Loucy (cell line): ENCODE data around the gene RYR2.

Experiments used
- H2AFZ ChIP-seq: fragments of 200-600 bp; sonication (generic); 2 replicates; pipeline ENCODE4 v1.6.0; 2016; ENCODE audit warnings: antibody characterized with exemption, mild to moderate bottlenecking, low read length, moderate library complexity
- H3F3A ChIP-seq: fragments of 200-600 bp; 2 replicates; pipeline ENCODE4 v1.6.0; 2016; ENCODE audit warnings: antibody characterized with exemption, low read depth, mild to moderate bottlenecking
- H3K27me3 ChIP-seq: fragments of 200-600 bp; sonication (generic); 2 replicates; pipeline ENCODE4 v1.6.1; 2014; ENCODE audit warnings: low read length, mild to moderate bottlenecking; ENCODE audit not compliant: insufficient read depth, poor library complexity, severe bottlenecking
- H3K36me3 ChIP-seq: fragments of 200-600 bp; sonication (generic); 2 replicates; pipeline ENCODE4 v1.6.1; 2016; ENCODE audit warnings: low read length; ENCODE audit not compliant: insufficient read depth
- H3K4me1 ChIP-seq: fragments of 200-600 bp; sonication (generic); 2 replicates; pipeline ENCODE4 v1.5.1; 2014; ENCODE audit warnings: low read length, mild to moderate bottlenecking; ENCODE audit not compliant: insufficient read depth, poor library complexity, severe bottlenecking
- H3K4me2 ChIP-seq: fragments of 200-600 bp; sonication (generic); 2 replicates; pipeline ENCODE4 v1.6.0; 2014; ENCODE audit warnings: antibody characterized with exemption, low read length, low read depth, mild to moderate bottlenecking; ENCODE audit not compliant: poor library complexity, severe bottlenecking
- H3K4me3 ChIP-seq: fragments of 200-600 bp; sonication (generic); 2 replicates; pipeline ENCODE4 v1.5.1; 2014; ENCODE audit warnings: low read length, mild to moderate bottlenecking, mixed read lengths; ENCODE audit not compliant: poor library complexity, severe bottlenecking
- H3K79me2 ChIP-seq: fragments of 200-600 bp; sonication (generic); 2 replicates; pipeline ENCODE4 v1.6.1; 2014; ENCODE audit warnings: low read length; ENCODE audit not compliant: insufficient read depth
- H3K9ac ChIP-seq: fragments of 200-600 bp; sonication (generic); 2 replicates; pipeline ENCODE4 v1.6.0; 2014; ENCODE audit warnings: mild to moderate bottlenecking, low read depth, low read length, moderate library complexity; ENCODE audit not compliant: poor library complexity, severe bottlenecking
- H3K9me2 ChIP-seq: fragments of 200-600 bp; sonication (generic); replicated peaks from 2 replicates; pipeline ENCODE4 v1.6.1; 2016; ENCODE audit warnings: low read depth, low read length, mixed read lengths
- H3K9me3 ChIP-seq: fragments of 200-600 bp; sonication (generic); 2 replicates; pipeline ENCODE4 v1.6.1; 2014; ENCODE audit warnings: mild to moderate bottlenecking, antibody characterized with exemption, low read length, low read depth; ENCODE audit not compliant: insufficient read depth
- H4K20me1 ChIP-seq: fragments of 200-600 bp; sonication (generic); 2 replicates; pipeline ENCODE4 v1.6.0; 2014; ENCODE audit warnings: antibody characterized with exemption, low read length, mild to moderate bottlenecking; ENCODE audit not compliant: insufficient read depth, poor library complexity, severe bottlenecking
- EZH2phosphoT487 ChIP-seq: fragments of 200-600 bp; IDR thresholded peaks from 2 replicates; pipeline ENCODE4 v1.6.1; 2018; ENCODE audit warnings: antibody characterized with exemption, mild to moderate bottlenecking, moderate library complexity, borderline replicate concordance
- TF ChIP-seq, protein P1 (sequence below): fragments of 200-600 bp; sonication (generic); conservative IDR thresholded peaks from 2 replicates; pipeline ENCODE4 v1.5.1; 2014; ENCODE audit warnings: mild to moderate bottlenecking, antibody characterized with exemption, low read length

The RYR2 gene

DNA sequence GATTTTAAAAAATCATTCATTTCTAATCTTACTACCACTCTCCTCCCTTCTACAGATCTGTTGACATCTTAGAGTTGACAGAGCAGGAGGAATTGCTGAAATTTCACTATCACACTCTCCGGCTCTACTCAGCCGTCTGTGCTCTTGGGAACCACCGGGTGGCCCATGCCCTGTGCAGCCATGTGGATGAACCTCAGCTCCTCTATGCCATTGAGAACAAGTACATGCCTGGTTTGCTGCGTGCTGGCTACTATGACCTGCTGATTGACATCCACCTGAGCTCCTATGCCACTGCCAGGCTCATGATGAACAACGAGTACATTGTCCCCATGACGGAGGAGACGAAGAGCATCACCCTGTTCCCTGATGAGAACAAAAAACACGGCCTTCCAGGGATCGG lies 572.0 kb downstream of the RYR2 start:
- TF ChIP-seq, protein P1, sequence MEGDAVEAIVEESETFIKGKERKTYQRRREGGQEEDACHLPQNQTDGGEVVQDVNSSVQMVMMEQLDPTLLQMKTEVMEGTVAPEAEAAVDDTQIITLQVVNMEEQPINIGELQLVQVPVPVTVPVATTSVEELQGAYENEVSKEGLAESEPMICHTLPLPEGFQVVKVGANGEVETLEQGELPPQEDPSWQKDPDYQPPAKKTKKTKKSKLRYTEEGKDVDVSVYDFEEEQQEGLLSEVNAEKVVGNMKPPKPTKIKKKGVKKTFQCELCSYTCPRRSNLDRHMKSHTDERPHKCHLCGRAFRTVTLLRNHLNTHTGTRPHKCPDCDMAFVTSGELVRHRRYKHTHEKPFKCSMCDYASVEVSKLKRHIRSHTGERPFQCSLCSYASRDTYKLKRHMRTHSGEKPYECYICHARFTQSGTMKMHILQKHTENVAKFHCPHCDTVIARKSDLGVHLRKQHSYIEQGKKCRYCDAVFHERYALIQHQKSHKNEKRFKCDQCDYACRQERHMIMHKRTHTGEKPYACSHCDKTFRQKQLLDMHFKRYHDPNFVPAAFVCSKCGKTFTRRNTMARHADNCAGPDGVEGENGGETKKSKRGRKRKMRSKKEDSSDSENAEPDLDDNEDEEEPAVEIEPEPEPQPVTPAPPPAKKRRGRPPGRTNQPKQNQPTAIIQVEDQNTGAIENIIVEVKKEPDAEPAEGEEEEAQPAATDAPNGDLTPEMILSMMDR = no peak
- TF ChIP-seq EZH2phosphoT487 = no peak
- no peak overlapping the region for H2AFZ ChIP-seq

DNA sequence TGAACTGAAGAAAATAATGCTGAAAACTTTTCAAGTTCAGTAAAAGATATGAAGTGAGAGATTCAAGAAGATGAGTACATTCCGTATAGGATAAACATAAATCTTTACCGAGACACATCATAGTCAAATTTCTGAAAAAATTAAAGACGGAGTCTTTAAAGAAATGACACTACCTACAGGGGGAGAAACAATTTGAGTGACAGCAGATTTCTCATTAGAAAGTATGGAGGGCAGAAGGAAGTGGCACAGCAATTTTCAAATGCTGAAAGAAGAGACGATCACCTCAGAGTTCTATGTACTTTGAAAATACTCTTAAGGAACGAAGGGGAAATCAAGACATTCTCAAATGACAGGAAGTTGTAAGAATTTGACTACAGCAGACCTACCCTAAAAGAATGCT lies 577.6 kb downstream of the RYR2 start:
- no peak overlapping the region for H2AFZ ChIP-seq
- no peaks in the 10 kb centered on the region for H3K4me1 ChIP-seq
- H3K9ac ChIP-seq = no peak overlapping the region
- H3K4me3 ChIP-seq = no peak overlapping the region
- H3K36me3 ChIP-seq = no peaks in the 10 kb centered on the region
- H3K27me3 ChIP-seq = no peaks in the 10 kb centered on the region
- H3K79me2 ChIP-seq = no peaks in the 10 kb centered on the region
- H4K20me1 ChIP-seq = no peaks in the 10 kb centered on the region
- H3K9me2 ChIP-seq = no peaks in the 10 kb centered on the region
- H3K9me3 ChIP-seq = peaks cover 4% of the 10 kb centered on the region; the same call in 1 of the 2 replicates
- H3F3A ChIP-seq = no peaks in the 10 kb centered on the region
- no peak for TF ChIP-seq EZH2phosphoT487
- TF ChIP-seq, protein P1 = no peak
- H3K4me2 ChIP-seq = no peak overlapping the region

More for the DNA sequence above, 572.0 kb downstream of the RYR2 start:
- no peaks in the 10 kb centered on the region for H3F3A ChIP-seq
- H3K4me2 ChIP-seq = no peak overlapping the region
- no peak overlapping the region for H3K9ac ChIP-seq
- H3K79me2 ChIP-seq = no peaks in the 10 kb centered on the region
- no peaks in the 10 kb centered on the region for H3K9me2 ChIP-seq
- no peaks in the 10 kb centered on the region for H4K20me1 ChIP-seq
- no peaks in the 10 kb centered on the region for H3K36me3 ChIP-seq
- no peaks in the 10 kb centered on the region for H3K27me3 ChIP-seq
- H3K4me1 ChIP-seq = no peaks in the 10 kb centered on the region
- no peak overlapping the region for H3K4me3 ChIP-seq
- peaks cover 4% of the 10 kb centered on the region; the same call in 1 of the 2 replicates for H3K9me3 ChIP-seq

DNA sequence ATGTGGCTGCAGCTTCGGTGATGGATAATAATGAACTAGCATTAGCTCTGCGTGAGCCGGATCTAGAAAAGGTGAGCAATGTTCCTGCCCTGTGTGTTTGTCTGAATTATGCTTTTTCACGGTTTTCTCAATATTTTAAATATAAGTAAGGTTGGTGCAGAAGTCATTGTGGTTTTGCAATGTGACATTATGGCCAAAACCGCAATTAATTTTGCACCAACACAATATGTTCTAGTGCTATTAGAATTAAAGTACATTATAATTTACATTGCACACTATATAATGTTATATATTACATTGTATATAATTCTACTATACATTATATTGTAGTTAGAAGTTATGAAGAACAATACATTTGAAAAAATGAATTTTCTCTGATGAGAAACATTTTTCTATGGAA lies 592.9 kb downstream of the RYR2 start:
- H3K79me2 ChIP-seq = no peaks in the 10 kb centered on the region
- H2AFZ ChIP-seq = no peak overlapping the region
- H3F3A ChIP-seq = no peaks in the 10 kb centered on the region
- no peaks in the 10 kb centered on the region for H3K9me3 ChIP-seq
- no peak for TF ChIP-seq EZH2phosphoT487
- TF ChIP-seq, protein P1 = no peak
- no peak overlapping the region for H3K4me3 ChIP-seq
- no peaks in the 10 kb centered on the region for H3K4me1 ChIP-seq
- no peaks in the 10 kb centered on the region for H3K9me2 ChIP-seq
- no peak overlapping the region for H3K4me2 ChIP-seq
- no peaks in the 10 kb centered on the region for H4K20me1 ChIP-seq
- no peaks in the 10 kb centered on the region for H3K27me3 ChIP-seq
- H3K36me3 ChIP-seq = no peaks in the 10 kb centered on the region
- H3K9ac ChIP-seq = no peak overlapping the region
